Activated CD8-positive, alpha-beta memory T cell treated with anti-CD3 and anti-CD28 coated beads, Interleukin-2, amount 50 U/mL, for 48 hours (primary cell): ENCODE data around the gene PPFIBP2.

Source experiments
- DNase-seq: peaks from one replicate; pipeline ENCODE4 v3.0.0-alpha.2; 2020

Gene PPFIBP2

DNA sequence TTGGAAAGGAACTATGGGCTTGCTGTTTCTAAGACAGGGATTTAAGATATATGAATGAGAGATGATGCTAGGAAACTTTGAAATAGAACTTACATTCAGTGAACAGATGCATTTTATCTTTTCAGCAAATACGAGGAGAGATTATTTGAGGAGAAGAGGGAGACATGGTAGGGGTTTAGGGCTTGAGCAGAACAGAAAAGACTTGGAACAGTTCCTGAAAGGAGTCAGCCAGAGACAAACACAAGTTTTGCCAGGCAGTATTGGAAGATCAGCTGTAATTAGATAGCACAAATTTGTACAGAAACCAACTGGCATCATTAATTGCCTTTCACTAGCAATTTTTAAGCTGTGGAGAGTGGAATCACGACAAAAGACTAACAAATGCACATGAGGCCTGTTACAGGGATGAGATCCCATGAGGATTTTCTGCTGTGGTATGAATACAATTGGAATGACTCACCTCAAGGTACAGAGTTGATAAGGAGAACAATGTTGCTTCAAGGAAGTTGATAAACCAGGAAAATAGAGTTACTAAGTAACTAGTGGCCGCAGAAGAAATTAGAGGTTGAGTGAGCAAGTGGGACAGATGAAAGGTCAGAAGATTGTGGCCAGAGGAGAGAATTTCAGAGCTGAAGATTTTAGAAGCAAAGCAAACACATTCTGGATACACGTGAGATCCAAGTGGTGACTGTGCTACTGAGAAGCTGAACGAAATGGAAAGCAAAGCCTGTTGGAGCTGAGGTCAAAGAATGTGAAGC, 91.6 kb downstream of the PPFIBP2 start:
- DNase-seq = no peak

DNA sequence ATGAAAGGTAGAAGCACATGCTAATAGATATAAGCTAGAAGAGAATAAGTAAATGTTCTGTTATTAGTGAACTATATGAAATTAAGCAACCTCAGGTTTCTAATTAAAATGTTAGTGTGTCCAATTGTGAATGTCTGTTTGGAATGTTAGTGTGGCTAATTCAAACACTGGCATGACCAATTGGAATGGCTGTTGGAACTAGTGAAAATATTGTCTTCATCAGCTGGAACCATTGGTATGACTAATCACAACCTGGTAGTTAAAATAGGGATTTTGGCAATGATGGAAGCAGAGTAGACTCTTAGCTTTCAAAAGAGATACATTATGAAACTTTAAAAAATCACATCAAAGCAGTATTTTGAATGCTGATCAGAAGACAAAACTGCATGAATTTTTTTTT, 92.7 kb downstream of the PPFIBP2 start:
- no peak for DNase-seq

GRCh38 chr11:7609015-7609414, 95.2 kb downstream of the PPFIBP2 start:
- DNase-seq = no peak

GRCh38 chr11:7609521-7609920, 95.7 kb downstream of the PPFIBP2 start:
- DNase-seq = peak; percentile 0

DNA sequence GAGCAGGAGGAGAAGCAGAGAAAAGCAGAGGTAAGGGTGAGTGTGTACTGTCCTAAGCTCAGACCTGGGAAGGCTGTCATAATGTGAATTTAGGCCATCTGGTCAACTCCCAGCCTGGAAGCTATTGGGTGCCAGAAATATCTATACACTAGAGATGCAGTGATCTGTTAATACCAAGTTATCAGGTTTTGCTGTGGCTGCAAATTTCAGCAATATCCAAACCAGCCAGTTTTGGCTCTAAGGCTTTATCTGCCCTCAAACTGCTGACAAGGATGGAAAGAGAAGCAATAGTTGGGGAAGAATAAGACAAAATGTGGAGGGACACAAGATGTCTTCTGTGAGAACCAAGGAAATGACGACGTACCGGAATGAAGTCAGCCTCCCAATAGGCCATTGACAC, 96.6 kb downstream of the PPFIBP2 start:
- DNase-seq = peak; percentile 0

- DNase-seq = no peak
Observed at GRCh38 chr11:7611411-7611810, 97.6 kb downstream of the PPFIBP2 start.

GRCh38 chr11:7612056-7612660, 98.4 kb downstream of the PPFIBP2 start:
- peak; percentile 15 for DNase-seq

DNA sequence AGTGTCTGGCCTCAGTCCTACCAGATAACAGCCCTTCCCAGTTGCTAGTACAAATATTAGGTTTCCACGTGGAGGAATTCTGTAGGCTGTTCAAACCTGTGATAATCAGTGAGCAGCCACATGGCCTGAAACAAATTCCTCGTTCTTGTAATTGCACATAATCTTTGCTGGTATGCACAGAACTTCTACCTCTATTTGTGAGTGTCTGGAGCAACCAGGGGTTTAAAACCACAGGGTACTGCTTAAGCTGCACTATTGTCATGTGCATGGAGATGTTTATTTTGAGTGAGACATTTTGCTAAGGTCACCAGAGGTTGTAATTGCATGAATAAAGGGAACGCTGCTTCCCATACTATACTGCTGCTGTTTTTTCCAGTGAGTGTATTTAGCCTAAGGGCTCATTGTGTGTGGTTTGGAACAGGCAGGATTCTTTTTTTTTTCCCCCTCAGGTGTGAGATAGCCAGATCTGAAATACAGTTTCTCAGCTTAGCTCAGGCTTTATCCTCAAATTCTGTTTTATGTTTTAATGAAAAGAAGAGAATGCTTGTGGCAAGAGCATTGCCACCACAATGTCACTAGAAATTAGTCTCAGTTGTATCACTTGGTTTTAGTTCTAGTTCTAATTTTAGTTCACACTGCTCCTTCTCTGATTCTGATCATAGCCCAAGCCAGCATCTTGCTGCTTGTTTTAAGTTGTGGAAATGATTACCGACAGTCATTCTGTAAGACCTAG, 99.0 kb downstream of the PPFIBP2 start:
- peak; percentile 0 for DNase-seq

DNA sequence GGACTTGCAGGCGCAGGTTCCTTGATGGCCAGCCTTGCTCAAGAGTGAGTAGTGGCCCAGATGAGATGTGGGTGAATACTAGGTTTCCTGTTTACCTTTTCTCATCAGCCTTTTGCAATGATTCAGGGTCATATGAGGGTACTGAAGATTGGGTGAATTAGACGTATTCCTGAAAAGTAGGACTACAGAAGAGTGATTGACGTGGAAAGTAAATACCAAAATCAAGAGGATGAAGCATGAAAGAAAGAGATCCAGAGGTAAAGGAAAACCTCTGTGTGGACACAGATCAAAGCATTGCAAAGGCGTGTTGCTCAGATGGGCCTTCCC, 99.6 kb downstream of the PPFIBP2 start:
- DNase-seq = peak; percentile 10

- DNase-seq = no peak
Observed at GRCh38 chr11:7614656-7615055, 100.9 kb downstream of the PPFIBP2 start.

DNA sequence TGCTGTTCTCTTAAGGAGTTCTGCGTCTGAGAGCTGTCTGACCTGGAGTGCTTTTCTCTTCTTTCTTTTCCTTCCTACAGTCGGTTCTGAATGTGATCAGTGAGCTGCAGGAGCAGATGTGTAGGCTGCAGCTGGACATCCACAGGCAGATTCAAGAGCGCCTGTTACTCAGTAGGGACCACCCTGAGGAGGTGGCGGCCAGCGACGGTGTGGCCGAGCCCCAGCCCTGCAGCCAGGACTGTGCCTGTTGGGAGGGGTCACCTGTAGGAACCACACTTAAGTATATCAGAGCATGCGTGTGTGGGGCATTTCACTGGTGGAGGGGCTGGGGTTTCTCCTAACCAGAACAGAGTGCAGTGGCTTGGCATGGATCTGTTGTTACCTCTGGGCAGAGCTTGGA, 103.2 kb downstream of the PPFIBP2 start:
- DNase-seq = peak; percentile 32

DNA sequence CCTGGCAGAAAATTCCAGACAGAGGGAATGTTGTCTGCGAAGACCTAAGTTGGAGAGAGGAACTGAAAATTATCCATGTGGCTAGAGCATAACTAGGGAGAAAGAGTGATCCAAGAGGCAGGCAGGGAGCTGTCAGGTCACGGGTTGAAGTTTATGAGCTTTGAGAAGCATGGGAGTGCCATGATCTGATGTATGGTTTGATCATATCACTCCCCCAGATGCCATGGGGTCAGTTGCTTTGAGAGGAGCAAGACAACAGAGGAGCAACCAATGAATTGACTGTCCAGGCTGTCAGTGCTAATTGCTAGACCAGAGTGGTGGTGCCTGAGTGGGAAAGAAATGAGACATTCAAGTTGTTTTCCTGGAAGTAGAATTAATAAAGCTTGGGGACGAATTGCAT, 105.5 kb downstream of the PPFIBP2 start:
- DNase-seq = peak; percentile 2

DNA sequence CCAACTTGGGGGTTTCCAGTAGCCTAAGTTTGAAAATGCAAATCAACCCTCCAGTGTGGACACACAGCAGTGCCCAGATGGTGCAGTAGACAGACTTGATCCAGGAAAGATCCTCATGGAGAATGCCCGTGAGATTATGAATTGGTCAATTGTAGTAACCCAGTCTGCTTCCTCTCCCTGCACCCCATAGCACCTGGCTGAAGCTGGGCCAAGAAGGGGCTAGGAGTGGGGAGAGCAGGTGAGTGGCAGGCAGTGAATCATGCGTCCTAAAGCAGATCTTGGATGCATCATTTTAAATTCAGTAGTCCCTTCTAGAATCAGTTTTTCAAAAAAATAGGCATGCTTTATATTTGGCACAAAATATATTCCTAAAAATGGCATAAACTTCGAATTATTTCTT, 107.3 kb downstream of the PPFIBP2 start:
- peak; percentile 22 for DNase-seq

DNA sequence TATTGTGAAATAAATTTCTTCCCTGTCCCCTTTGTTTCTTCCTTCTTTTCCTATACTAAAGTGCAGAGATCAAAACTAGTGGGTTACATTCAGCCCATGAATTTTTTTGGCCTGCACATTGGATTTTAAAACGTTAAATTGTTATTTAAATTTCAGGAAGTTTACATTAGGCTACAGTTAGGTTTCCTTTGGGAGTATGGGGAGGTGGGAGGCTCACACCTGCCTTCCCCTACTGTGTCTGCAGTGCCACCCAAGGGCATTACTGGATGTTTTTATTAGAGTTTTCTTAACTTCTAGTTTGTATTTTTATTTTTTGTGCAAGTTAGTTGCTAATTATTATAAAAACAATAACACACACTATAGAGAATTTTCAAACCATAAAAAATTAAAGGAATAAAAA, 107.8 kb downstream of the PPFIBP2 start:
- no peak for DNase-seq

DNA sequence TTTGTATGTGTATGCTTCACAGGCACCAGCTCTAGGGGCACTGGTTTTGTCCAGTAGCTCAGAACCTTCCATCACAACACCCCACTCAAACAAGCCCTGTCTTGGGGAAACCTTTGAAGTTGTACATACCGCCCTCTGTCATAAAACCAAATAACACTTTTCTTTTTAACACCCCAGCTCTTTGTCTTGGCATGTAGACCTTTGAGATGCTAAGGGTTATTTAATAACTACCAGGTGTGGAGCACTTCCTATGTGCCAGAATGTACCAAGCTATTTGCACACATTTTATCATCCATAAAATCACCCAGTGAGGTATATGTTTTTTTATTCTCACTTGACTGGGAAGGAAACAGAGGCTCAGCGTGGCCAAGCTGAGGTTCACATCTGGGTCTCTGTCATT, 108.9 kb downstream of the PPFIBP2 start:
- DNase-seq = peak; percentile 4

- DNase-seq = peak; percentile 0
Observed at GRCh38 chr11:7628660-7629059, 114.9 kb downstream of the PPFIBP2 start.

DNA sequence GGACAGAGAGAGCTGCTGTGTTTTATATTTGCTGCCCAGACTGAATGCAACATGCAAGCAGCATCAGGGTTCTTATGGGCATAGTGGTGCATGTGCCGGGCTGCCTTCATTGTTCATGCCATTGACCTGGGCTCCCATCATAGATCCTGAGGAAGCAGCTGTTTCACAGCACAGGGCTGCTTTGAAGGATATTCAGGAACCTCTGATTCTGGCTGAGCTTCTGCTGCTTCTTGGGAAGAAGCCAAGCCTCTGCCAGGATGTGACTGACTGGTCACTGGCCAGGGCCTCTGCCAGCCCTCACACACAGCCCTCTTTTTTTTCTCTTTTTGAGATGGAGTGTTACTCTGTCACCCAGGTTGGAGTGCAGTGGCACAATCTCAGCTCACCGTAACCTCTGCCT, 116.2 kb downstream of the PPFIBP2 start:
- DNase-seq = no peak

GRCh38 chr11:7632211-7632610, 118.4 kb downstream of the PPFIBP2 start:
- peak; percentile 30 for DNase-seq

- DNase-seq = peak; percentile 13
Observed at GRCh38 chr11:7635137-7635536, 121.3 kb downstream of the PPFIBP2 start.

- DNase-seq = no peak
Observed at GRCh38 chr11:7635708-7636107, 121.9 kb downstream of the PPFIBP2 start.

GRCh38 chr11:7636350-7636749, 122.6 kb downstream of the PPFIBP2 start:
- DNase-seq = peak; percentile 3

DNA sequence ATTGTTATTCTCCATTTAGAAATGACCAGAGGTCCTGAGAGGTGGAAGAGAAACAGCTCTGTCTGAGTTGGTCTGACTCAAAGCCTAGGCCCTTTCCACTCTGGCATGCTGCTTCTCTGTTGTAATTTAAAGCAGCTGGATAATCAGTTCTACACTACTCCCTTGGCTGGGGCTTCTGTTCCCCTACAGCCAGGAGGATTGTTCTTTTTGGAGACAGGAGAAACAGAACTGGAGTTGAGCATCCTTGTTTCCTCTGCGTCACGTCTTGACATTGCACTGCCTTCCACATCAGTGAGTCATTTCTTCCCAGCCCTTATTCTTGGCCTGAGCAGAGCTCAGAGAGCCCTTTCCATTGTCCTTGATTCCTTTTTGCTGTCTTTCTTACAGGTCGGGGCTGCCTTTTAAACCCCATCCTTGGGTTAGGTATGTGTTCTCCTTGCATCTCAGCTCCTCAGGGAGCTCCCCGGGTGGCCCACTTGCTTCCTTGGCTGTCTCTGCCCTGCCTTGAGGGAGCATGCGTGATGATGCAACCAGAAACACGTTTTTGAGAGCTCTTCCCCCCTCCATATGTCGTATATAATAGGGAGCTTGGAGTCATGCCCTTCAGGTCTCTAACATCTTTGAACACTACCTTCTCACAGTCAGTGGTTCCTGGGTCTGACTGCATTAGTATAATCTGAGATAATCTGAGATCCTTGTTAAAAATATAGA, 123.8 kb downstream of the PPFIBP2 start:
- DNase-seq = peak; percentile 28
